ENCODE data around the gene XIAP.
"Not testable (repeated sequence)": the region's sequence is repeated elsewhere in the genome, so short reads cannot be mapped to it uniquely, and the experiment has no call there.

XIAP gene

GRCh38 chrX:123876177-123876576 lies 16.3 kb downstream of the XIAP start:
- DNase-seq (ENCODE audit: low read depth in 1 of 2, low spot score in 1 of 2) = no peak

DNA sequence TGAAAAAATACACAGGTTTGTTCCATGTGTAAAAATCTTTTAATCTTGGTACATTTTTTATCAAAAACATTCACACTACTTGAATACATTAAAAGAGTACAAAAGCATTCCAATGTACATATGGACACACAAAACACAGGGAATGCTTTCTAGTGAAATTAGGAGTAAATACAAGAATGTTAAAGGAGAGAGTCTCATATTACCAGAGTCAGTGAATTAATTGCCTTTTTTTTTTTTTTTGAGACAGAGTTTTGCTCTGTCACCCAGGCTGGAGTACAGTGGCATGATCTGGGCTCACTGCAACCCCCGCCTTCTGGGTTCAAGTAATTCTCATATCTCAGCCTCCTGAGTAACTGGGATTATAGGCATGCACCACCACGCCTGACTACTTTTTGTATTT lies 17.0 kb downstream of the XIAP start:
- DNase-seq (ENCODE audit: low read depth in 1 of 2, low spot score in 1 of 2) = no peak

GRCh38 chrX:123878252-123878721 lies 18.4 kb downstream of the XIAP start:
- DNase-seq (ENCODE audit: low read depth in 1 of 2, low spot score in 1 of 2) = no peak

- no peak for DNase-seq (ENCODE audit: low read depth in 1 of 2, low spot score in 1 of 2)
Measured at GRCh38 chrX:123881330-123881729, 21.5 kb downstream of the XIAP start.

DNA sequence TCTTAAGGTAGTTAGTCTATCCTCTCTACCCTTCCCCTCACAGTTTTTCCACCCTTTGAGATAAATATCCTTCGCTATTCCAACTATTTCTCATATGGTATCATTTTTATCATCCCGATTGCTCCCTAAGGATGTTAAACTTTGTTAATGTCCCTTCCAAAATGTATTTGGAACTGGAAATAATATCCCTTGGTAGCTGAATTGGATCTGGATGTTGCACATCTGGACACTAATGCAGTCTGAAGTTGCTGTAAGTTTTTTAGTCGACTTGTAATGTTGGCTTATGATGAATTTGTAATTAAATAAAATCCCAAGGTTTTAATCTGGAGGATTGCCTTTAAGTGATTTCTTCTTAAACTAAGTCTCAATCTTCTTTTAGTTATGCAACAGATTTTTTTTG lies 22.5 kb downstream of the XIAP start:
- DNase-seq (ENCODE audit: low read depth in 1 of 2, low spot score in 1 of 2) = no peak

DNA sequence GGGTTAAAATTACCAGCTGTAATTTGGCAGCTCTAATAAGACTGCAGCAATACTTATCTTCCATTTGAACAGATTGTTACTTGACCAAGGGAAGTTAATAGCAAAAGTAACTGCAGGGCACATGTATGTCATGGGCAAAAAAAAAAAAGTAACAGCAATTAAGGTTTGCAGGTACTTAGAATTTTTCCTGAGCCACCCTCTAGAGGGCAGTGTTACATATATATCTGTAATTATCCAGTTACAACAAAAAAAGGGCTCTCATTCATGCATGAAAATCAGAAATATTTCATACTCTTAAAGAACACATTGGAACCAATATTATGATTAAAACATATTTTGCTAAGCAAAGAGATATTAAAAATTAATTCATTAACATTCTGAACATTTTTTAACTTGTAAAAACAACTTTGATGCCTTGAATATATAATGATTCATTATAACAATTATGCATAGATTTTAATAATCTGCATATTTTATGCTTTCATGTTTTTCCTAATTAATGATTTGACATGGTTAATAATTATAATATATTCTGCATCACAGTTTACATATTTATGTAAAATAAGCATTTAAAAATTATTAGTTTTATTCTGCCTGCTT lies 25.1 kb downstream of the XIAP start:
- no peak for DNase-seq (ENCODE audit: low read depth in 1 of 2, low spot score in 1 of 2)

DNA sequence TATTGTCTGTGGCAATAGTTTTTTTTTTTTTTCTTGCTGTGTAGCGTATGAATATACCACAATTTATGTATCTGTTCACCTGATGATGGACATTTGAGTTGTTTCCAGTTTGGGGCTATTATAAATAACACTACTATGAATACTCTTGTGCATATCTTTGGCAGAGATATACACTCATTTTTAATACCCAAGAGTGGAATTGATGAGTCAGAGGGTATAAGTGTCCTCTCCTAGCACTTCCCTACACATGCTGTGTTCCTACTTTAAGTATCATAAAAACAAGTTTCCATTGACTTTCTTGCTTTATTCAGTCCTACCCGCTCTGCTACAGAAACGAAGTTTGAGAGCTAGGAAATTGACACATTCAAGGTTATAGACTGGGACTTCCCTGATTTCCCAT lies 39.8 kb downstream of the XIAP start:
- DNase-seq (ENCODE audit: low read depth in 1 of 2, low spot score in 1 of 2) = no peak

GRCh38 chrX:123903261-123903660 lies 43.4 kb downstream of the XIAP start:
- not testable (repeated sequence) for DNase-seq (ENCODE audit: low read depth in 1 of 2, low spot score in 1 of 2)

DNA sequence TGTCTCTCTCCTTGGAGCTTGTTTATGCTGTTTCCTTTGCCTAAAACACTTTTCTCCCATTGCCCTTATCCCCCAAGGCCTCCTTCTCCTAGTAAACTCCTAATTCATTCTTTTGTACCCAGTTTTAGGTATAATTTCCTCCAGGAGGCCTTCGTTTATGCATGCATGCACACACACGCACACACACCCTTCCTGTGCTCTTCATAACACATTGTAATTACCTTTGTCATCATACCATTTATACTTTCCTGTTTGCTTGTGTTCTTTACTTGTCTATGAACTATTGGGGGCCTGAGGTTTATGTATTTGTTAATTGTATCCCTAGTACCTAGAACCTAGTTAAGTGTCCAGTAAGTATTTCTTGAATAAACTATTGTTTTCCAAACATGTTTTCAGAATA lies 45.5 kb downstream of the XIAP start:
- no peak for DNase-seq (ENCODE audit: low read depth in 1 of 2, low spot score in 1 of 2)

DNA sequence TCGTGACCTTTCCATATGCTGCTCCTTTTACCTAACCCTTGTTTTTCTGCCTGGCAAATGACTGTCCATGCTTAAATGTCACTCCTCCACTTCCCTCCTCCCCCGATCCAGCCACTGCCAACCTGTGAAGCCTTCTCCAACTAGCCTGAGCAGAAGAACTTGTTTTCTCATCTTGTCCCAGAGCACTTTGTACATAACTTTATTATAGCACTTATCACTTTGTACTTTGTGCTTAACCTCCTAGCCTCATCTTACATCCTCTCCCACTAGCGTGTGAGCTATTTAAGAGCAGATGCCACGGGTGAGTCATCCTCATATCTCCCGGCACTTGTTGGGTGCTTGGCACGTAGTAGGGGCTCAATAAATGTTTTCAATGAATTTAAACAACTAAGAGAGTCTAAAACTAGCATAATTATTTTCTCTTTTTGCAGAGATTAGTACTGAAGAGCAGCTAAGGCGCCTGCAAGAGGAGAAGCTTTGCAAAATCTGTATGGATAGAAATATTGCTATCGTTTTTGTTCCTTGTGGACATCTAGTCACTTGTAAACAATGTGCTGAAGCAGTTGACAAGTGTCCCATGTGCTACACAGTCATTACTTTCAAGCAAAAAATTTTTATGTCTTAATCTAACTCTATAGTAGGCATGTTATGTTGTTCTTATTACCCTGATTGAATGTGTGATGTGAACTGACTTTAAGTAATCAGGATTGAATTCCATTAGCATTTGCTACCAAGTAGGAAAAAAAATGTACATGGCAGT lies 46.9 kb downstream of the XIAP start:
- DNase-seq (ENCODE audit: low read depth in 1 of 2, low spot score in 1 of 2) = no peak

DNA sequence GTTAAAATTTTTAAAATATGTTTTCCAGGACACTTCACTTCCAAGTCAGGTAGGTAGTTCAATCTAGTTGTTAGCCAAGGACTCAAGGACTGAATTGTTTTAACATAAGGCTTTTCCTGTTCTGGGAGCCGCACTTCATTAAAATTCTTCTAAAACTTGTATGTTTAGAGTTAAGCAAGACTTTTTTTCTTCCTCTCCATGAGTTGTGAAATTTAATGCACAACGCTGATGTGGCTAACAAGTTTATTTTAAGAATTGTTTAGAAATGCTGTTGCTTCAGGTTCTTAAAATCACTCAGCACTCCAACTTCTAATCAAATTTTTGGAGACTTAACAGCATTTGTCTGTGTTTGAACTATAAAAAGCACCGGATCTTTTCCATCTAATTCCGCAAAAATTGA lies 49.7 kb downstream of the XIAP start:
- DNase-seq (ENCODE audit: low read depth in 1 of 2, low spot score in 1 of 2) = no peak

- no peak for DNase-seq (ENCODE audit: low read depth in 1 of 2, low spot score in 1 of 2)
Measured at GRCh38 chrX:123917069-123917468, 57.2 kb downstream of the XIAP start.

DNA sequence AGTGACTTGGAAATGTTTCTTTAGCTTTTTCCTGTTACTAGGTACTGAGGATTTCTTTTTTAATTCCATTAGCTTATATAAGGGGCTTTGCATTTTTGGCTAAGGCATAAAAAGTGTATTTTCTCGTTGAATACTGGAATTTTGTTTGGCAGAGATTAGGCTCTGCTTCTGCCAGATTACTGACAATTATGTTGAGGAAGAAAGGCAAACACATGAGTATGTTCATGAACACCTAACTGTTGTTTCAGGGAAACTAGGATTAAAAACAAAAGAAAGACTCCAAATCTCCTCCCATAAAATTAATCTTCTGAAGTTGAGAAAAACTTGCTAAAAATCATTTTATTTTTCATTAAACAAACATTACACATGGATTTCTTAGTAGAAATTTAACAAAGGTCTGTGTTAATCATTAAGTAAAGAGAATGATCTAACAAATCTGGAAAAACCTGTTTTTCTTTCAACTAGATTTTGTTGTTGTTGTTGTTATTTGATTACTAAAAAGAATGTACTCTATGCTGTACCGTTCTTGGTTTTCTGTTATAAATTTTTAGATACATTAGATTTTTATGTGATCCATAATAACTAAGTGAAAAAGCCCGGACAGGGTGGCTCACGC lies 58.4 kb downstream of the XIAP start:
- DNase-seq (ENCODE audit: low read depth in 1 of 2, low spot score in 1 of 2) = no peak

- DNase-seq (ENCODE audit: low read depth in 1 of 2, low spot score in 1 of 2) = no peak
Measured at GRCh38 chrX:123920105-123920785, 60.4 kb downstream of the XIAP start.

DNA sequence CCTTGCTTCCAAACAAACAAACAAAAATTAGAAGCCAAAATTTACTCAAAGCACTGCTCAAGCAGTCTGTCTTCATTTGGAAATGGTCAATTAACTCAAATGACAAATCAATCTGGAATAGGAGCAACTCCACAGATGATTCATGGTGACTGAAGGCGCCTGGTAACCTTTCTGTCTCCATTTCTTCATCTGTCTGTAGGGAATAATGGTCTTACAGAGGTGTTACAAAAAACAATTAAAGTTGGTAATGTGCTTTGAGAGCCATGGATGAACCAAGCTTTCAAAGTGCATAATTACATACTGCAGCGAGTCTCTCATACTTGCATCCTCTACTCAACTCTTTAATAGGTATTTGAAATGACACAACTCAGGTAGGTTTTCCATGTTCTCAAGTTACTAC lies 63.4 kb downstream of the XIAP start:
- DNase-seq (ENCODE audit: low read depth in 1 of 2, low spot score in 1 of 2) = no peak

GRCh38 chrX:123924186-123924585 lies 64.3 kb downstream of the XIAP start:
- DNase-seq (ENCODE audit: low read depth in 1 of 2, low spot score in 1 of 2) = no peak

- no peak for DNase-seq (ENCODE audit: low read depth in 1 of 2, low spot score in 1 of 2)
Measured at GRCh38 chrX:123927845-123928244, 68.0 kb downstream of the XIAP start.

- DNase-seq (ENCODE audit: low read depth in 1 of 2, low spot score in 1 of 2) = not testable (repeated sequence)
Measured at GRCh38 chrX:123932055-123932454, 72.2 kb downstream of the XIAP start.

GRCh38 chrX:123943074-123943473 lies 83.2 kb downstream of the XIAP start:
- no peak for DNase-seq (ENCODE audit: low read depth in 1 of 2, low spot score in 1 of 2)

DNA sequence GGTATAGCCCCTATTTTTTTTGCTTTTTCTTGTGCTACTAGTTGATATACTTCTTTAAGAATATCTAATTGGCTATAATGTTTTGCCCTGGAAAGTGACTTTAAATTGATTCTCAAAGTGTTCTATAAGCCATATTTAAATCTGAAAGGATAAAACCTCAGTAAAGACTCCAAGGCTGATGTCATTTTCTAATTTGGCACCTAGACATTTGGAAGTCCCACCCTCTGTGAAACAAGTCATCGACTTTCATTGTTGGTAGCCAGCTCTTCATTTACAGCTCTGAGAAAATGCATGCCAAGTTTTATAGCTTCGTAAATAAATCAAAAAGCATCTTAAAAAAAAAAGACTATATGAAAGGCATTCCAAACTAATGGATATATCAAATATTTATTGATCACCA lies 83.6 kb downstream of the XIAP start:
- DNase-seq (ENCODE audit: low read depth in 1 of 2, low spot score in 1 of 2) = no peak

GRCh38 chrX:123949846-123950245 lies 90.0 kb downstream of the XIAP start:
- no peak for DNase-seq (ENCODE audit: low read depth in 1 of 2, low spot score in 1 of 2)

All from activated CD4-positive, alpha-beta T cell treated with anti-CD3 and anti-CD28 coated beads, Interleukin-2, amount 50 U/mL, for 24 hours (primary cell).